Activated CD4-positive, alpha-beta T cell treated with anti-CD3 and anti-CD28 coated beads, Interleukin-2, amount 10 ng/mL, durations not matched to agents 24 days and 14 days (primary cell): ENCODE data around the gene CHRD. TPM values are rescaled to one million over a fixed set of nuclear protein-coding genes. Genes with fewer than 3 reads are reported as not detected.

Experiments used
- DNase-seq: peaks from one replicate; pipeline ENCODE4 v3.0.0; 2022
- H3K27ac Mint-ChIP-seq: one replicate; pipeline ENCODE4 v1.8.0; 2022; ENCODE audit warnings: mild to moderate bottlenecking, mixed read lengths
- H3K27me3 Mint-ChIP-seq: one replicate; pipeline ENCODE4 v1.8.0; 2022; ENCODE audit warnings: mixed read lengths
- H3K36me3 Mint-ChIP-seq: one replicate; pipeline ENCODE4 v1.8.0; 2022; ENCODE audit warnings: low read depth, mild to moderate bottlenecking, mixed read lengths
- H3K4me1 Mint-ChIP-seq: one replicate; pipeline ENCODE4 v1.8.0; 2021; ENCODE audit warnings: mixed read lengths
- H3K4me3 Mint-ChIP-seq: one replicate; pipeline ENCODE4 v1.8.0; 2022; ENCODE audit warnings: mild to moderate bottlenecking, moderate library complexity, mixed read lengths
- H3K9me3 Mint-ChIP-seq: one replicate; pipeline ENCODE4 v1.8.0; 2021; ENCODE audit warnings: mixed read lengths
- intact Hi-C: fragments of 100-400 bp; cut with micrococcal nuclease; formaldehyde crosslinking; loops from one replicate; pipeline ENCODE4 v1.15.1; 2023
- total RNA-seq: library from RNA; stranded (reverse); gene quantifications from 2 replicates; pipeline ENCODE4 v1.2.3, GENCODE V29; 2022

Gene CHRD
- total RNA-seq, 1 donor from 2014 or later: not detected

- H3K4me3 Mint-ChIP-seq: no peak overlapping the region
- H3K36me3 Mint-ChIP-seq: no peaks in the 10 kb centered on the region
- no peaks in the 10 kb centered on the region for H3K27me3 Mint-ChIP-seq
- intact Hi-C loops: no loop called here
- H3K4me1 Mint-ChIP-seq: peaks cover 4% of the 10 kb centered on the region
- no peaks in the 10 kb centered on the region for H3K9me3 Mint-ChIP-seq
- DNase-seq: no peak
- H3K27ac Mint-ChIP-seq: no peak overlapping the region
These were observed 27.6 kb upstream of the CHRD start for GRCh38 chr3:184352149-184352785.

GRCh38 chr3:184352897-184353545 is 26.8 kb upstream of the CHRD start:
- Mint-ChIP-seq H3K4me1 (no peaks in the 10 kb centered on the region), H3K27ac (no peak overlapping the region), H3K27me3 (no peaks in the 10 kb centered on the region), H3K9me3 (no peaks in the 10 kb centered on the region), H3K36me3 (no peaks in the 10 kb centered on the region), H3K4me3 (no peak overlapping the region)
- DNase-seq: no peak
- intact Hi-C loops: no loop called here

GRCh38 chr3:184353546-184353941 is 26.3 kb upstream of the CHRD start:
- no peak for DNase-seq
- intact Hi-C loops: no loop called here
- H3K36me3 Mint-ChIP-seq: no peaks in the 10 kb centered on the region
- no peaks in the 10 kb centered on the region for H3K27me3 Mint-ChIP-seq
- no peak overlapping the region for H3K27ac Mint-ChIP-seq
- no peaks in the 10 kb centered on the region for H3K4me1 Mint-ChIP-seq
- no peak overlapping the region for H3K4me3 Mint-ChIP-seq
- H3K9me3 Mint-ChIP-seq: no peaks in the 10 kb centered on the region

GRCh38 chr3:184354121-184354728 is 25.6 kb upstream of the CHRD start:
- Mint-ChIP-seq H3K36me3 (no peaks in the 10 kb centered on the region), H3K4me3 (no peak overlapping the region), H3K9me3 (no peaks in the 10 kb centered on the region), H3K27ac (no peak overlapping the region), H3K4me1 (no peaks in the 10 kb centered on the region), H3K27me3 (no peaks in the 10 kb centered on the region)
- DNase-seq: peak; percentile 87
- intact Hi-C loops: no loop called here

- no peaks in the 10 kb centered on the region for H3K4me1 Mint-ChIP-seq
- H3K27me3 Mint-ChIP-seq: no peaks in the 10 kb centered on the region
These were observed 25.1 kb upstream of the CHRD start for GRCh38 chr3:184354754-184355153.

GRCh38 chr3:184355261-184356040 is 24.4 kb upstream of the CHRD start:
- intact Hi-C loops: no loop called here
- no peaks in the 10 kb centered on the region for H3K36me3 Mint-ChIP-seq
- H3K4me1 Mint-ChIP-seq: no peaks in the 10 kb centered on the region
- DNase-seq: no peak
- H3K27me3 Mint-ChIP-seq: peaks cover 5% of the 10 kb centered on the region
- H3K4me3 Mint-ChIP-seq: no peak overlapping the region
- no peaks in the 10 kb centered on the region for H3K9me3 Mint-ChIP-seq
- no peak overlapping the region for H3K27ac Mint-ChIP-seq

More at GRCh38 chr3:184354754-184355153, 25.1 kb upstream of the CHRD start:
- Mint-ChIP-seq H3K27ac (no peak overlapping the region), H3K9me3 (no peaks in the 10 kb centered on the region), H3K36me3 (no peaks in the 10 kb centered on the region), H3K4me3 (no peak overlapping the region)
- intact Hi-C loops: no loop called here
- no peak for DNase-seq

- peaks cover 6% of the 10 kb centered on the region for H3K27me3 Mint-ChIP-seq
- intact Hi-C loops: no loop called here
- no peak for DNase-seq
- H3K27ac Mint-ChIP-seq: no peak overlapping the region
- H3K36me3 Mint-ChIP-seq: no peaks in the 10 kb centered on the region
- H3K9me3 Mint-ChIP-seq: no peaks in the 10 kb centered on the region
- no peak overlapping the region for H3K4me3 Mint-ChIP-seq
- H3K4me1 Mint-ChIP-seq: peaks cover 4% of the 10 kb centered on the region
These were observed 22.4 kb upstream of the CHRD start for GRCh38 chr3:184357248-184358123.

GRCh38 chr3:184358124-184358767 is 21.6 kb upstream of the CHRD start:
- Mint-ChIP-seq H3K27me3 (peaks cover 8% of the 10 kb centered on the region), H3K9me3 (no peaks in the 10 kb centered on the region), H3K4me3 (no peak overlapping the region), H3K27ac (no peak overlapping the region), H3K4me1 (peaks cover 4% of the 10 kb centered on the region), H3K36me3 (peaks cover 2% of the 10 kb centered on the region)
- intact Hi-C loops: no loop called here
- DNase-seq: no peak

GRCh38 chr3:184358921-184359350 is 20.9 kb upstream of the CHRD start:
- intact Hi-C loops: no loop called here
- DNase-seq: no peak
- Mint-ChIP-seq H3K4me3 (no peak overlapping the region), H3K27me3 (peaks cover 8% of the 10 kb centered on the region), H3K4me1 (peaks cover 4% of the 10 kb centered on the region), H3K27ac (no peak overlapping the region), H3K36me3 (peaks cover 6% of the 10 kb centered on the region), H3K9me3 (no peaks in the 10 kb centered on the region)

GRCh38 chr3:184359610-184360009 is 20.2 kb upstream of the CHRD start:
- Mint-ChIP-seq H3K9me3 (no peaks in the 10 kb centered on the region), H3K27ac (no peak overlapping the region), H3K4me3 (peak overlapping the region; percentile 98)

GRCh38 chr3:184360070-184360928 is 19.6 kb upstream of the CHRD start:
- Mint-ChIP-seq H3K36me3 (peaks cover 17% of the 10 kb centered on the region), H3K9me3 (no peaks in the 10 kb centered on the region), H3K4me3 (peak overlapping the region; percentile 98), H3K4me1 (peaks cover 15% of the 10 kb centered on the region), H3K27ac (peak overlapping the region; percentile 56), H3K27me3 (peaks cover 8% of the 10 kb centered on the region)
- DNase-seq: no peak
- intact Hi-C loops: loop anchor here (5.0 kb wide), 1 partner anchor 167 kb away; no protein-coding TSS in a partner anchor

More at GRCh38 chr3:184359610-184360009, 20.2 kb upstream of the CHRD start:
- H3K4me1 Mint-ChIP-seq: peaks cover 8% of the 10 kb centered on the region
- H3K27me3 Mint-ChIP-seq: peaks cover 8% of the 10 kb centered on the region
- DNase-seq: no peak
- intact Hi-C loops: loop anchor here (5.0 kb wide), 1 partner anchor 168 kb away; no protein-coding TSS in a partner anchor
- H3K36me3 Mint-ChIP-seq: peaks cover 10% of the 10 kb centered on the region

GRCh38 chr3:184360929-184361531 is 18.8 kb upstream of the CHRD start:
- H3K4me3 Mint-ChIP-seq: peak overlapping the region; percentile 98
- peaks cover 21% of the 10 kb centered on the region for H3K36me3 Mint-ChIP-seq
- H3K27me3 Mint-ChIP-seq: peaks cover 8% of the 10 kb centered on the region
- no peak for DNase-seq
- H3K9me3 Mint-ChIP-seq: no peaks in the 10 kb centered on the region
- H3K4me1 Mint-ChIP-seq: peaks cover 18% of the 10 kb centered on the region
- peak overlapping the region; percentile 56 for H3K27ac Mint-ChIP-seq
- intact Hi-C loops: loop anchor here (5.0 kb wide), 1 partner anchor 166 kb away; no protein-coding TSS in a partner anchor
